Measurements from ENCODE around the gene NRBF2.

DNA sequence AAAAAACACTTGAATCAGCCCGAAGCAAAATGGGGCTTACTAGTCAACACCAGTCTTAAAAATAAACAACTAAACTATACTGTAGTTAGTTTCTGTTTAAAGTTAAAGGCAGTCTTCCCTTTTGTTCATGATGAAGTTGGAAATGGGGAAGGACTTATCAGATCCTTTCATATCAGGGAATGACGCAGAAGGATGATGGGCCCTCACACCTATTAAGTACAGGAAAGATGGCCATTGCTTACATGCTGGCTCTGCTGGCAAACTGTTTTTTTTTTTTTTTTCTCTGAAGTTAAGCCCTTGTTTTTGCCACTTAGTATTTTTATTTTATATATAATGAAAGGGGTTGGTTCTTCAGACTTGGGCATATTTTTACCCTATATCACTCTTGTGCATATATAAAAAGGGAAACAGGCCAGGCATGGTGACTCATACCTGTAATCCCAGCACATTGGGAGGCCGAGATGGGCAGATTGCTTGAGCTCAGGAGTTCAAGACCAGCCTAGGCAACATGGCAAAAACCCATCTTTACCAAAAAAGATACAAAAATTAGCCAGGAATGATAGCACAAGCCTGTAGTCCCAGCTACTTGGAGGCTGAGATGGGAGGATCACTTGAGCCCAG, 16.6 kb upstream of the NRBF2 start:
- TF ChIP-seq, protein P1, sequence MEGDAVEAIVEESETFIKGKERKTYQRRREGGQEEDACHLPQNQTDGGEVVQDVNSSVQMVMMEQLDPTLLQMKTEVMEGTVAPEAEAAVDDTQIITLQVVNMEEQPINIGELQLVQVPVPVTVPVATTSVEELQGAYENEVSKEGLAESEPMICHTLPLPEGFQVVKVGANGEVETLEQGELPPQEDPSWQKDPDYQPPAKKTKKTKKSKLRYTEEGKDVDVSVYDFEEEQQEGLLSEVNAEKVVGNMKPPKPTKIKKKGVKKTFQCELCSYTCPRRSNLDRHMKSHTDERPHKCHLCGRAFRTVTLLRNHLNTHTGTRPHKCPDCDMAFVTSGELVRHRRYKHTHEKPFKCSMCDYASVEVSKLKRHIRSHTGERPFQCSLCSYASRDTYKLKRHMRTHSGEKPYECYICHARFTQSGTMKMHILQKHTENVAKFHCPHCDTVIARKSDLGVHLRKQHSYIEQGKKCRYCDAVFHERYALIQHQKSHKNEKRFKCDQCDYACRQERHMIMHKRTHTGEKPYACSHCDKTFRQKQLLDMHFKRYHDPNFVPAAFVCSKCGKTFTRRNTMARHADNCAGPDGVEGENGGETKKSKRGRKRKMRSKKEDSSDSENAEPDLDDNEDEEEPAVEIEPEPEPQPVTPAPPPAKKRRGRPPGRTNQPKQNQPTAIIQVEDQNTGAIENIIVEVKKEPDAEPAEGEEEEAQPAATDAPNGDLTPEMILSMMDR (conservative IDR thresholded peaks at IDR 0.05; ENCODE audit: low read depth in 2 of 2): no peak
- no peak for TF ChIP-seq CREB1 (CRISPR knock-in tag; IDR thresholded peaks at IDR 0.05; ENCODE audit: low read depth)
- TF ChIP-seq JUNB (IDR thresholded peaks at IDR 0.05; ENCODE audit: unreplicated experiment): no peak
- TF ChIP-seq, protein P2, sequence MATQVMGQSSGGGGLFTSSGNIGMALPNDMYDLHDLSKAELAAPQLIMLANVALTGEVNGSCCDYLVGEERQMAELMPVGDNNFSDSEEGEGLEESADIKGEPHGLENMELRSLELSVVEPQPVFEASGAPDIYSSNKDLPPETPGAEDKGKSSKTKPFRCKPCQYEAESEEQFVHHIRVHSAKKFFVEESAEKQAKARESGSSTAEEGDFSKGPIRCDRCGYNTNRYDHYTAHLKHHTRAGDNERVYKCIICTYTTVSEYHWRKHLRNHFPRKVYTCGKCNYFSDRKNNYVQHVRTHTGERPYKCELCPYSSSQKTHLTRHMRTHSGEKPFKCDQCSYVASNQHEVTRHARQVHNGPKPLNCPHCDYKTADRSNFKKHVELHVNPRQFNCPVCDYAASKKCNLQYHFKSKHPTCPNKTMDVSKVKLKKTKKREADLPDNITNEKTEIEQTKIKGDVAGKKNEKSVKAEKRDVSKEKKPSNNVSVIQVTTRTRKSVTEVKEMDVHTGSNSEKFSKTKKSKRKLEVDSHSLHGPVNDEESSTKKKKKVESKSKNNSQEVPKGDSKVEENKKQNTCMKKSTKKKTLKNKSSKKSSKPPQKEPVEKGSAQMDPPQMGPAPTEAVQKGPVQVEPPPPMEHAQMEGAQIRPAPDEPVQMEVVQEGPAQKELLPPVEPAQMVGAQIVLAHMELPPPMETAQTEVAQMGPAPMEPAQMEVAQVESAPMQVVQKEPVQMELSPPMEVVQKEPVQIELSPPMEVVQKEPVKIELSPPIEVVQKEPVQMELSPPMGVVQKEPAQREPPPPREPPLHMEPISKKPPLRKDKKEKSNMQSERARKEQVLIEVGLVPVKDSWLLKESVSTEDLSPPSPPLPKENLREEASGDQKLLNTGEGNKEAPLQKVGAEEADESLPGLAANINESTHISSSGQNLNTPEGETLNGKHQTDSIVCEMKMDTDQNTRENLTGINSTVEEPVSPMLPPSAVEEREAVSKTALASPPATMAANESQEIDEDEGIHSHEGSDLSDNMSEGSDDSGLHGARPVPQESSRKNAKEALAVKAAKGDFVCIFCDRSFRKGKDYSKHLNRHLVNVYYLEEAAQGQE (IDR thresholded peaks at IDR 0.05; ENCODE audit: unreplicated experiment): no peak
- TF ChIP-seq EZH2 (IDR thresholded peaks at IDR 0.05; ENCODE audit: low read depth, unreplicated experiment): no peak
- no peak for TF ChIP-seq POLR2AphosphoS5 (IDR thresholded peaks at IDR 0.05; ENCODE audit: low read depth)
- no peak for TF ChIP-seq EZH2phosphoT487 (IDR thresholded peaks at IDR 0.05; ENCODE audit: unreplicated experiment)
- no peak for TF ChIP-seq ZNF114 (CRISPR knock-in tag; IDR thresholded peaks at IDR 0.05)
- TF ChIP-seq, protein P3, sequence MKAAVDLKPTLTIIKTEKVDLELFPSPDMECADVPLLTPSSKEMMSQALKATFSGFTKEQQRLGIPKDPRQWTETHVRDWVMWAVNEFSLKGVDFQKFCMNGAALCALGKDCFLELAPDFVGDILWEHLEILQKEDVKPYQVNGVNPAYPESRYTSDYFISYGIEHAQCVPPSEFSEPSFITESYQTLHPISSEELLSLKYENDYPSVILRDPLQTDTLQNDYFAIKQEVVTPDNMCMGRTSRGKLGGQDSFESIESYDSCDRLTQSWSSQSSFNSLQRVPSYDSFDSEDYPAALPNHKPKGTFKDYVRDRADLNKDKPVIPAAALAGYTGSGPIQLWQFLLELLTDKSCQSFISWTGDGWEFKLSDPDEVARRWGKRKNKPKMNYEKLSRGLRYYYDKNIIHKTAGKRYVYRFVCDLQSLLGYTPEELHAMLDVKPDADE (IDR thresholded peaks at IDR 0.05): no peak
- TF ChIP-seq STAT1 (IDR thresholded peaks at IDR 0.05; ENCODE audit: unreplicated experiment): no peak
- TF ChIP-seq ZNF331 (CRISPR knock-in tag; IDR thresholded peaks at IDR 0.05; ENCODE audit: low read depth): no peak
- no peak for TF ChIP-seq NANOG (IDR thresholded peaks at IDR 0.05; ENCODE audit: borderline replicate concordance)
